DMS53 (cell line): ENCODE measurements around the gene SMS.
"Not testable (repeated sequence)": the region's sequence is repeated elsewhere in the genome, so short reads cannot be mapped to it uniquely, and the experiment has no call there.

Experiments used
- DNase-seq: peaks from one replicate; lab custom pipeline; 2025; lab: John Stamatoyannopoulos, UW

Gene SMS

DNA sequence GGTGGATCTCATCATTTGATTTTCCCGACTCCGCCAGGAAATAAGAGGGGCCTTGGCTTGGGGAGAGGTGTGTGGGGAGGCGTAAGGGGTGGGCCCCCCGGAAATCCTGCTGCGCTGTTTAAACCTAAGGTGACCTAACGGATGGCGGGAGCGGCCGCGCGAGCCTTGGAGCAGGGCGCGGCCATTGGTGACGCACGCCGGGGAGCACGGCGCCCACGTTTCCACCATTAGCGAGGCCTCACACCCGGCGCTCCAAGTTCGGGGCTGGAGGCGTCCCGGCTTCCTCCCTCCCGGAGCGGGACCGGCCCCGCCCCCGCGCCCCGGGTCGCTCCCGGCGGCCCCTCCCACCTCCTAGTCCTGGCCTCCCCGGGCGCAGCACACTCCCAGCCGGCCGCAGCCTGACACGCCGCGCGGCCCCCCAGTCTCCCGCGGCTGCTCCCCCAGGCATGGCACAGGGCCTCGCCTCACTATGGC, at the start of gene SMS:
SMS (plus strand) TSS at position 354 of the 474 bp plus-strand sequence; CDS start at position 470, 116 bp downstream.
- DNase-seq, result peak; percentile 91

DNA sequence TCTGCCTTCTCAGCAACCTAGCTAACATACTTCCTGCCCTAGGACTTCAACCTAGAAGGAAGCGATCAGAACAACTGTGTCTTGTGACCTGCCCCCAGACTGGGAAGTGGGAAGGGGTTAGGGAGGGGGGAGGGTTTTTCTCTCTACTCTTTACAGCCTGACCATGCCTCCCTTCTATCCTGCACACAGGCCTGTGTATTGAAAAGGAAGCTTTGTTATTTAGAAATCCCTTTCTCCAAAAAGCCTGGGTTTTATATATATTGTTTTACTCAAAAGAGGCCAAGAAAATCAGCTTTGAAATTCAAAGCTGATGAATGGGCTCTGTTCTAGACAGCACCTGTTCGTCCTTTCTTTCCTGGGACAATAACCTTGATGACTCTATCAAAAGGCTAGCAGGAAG, 35.2 kb upstream of the SMS start:
- peak; percentile 8 for DNase-seq

DNA sequence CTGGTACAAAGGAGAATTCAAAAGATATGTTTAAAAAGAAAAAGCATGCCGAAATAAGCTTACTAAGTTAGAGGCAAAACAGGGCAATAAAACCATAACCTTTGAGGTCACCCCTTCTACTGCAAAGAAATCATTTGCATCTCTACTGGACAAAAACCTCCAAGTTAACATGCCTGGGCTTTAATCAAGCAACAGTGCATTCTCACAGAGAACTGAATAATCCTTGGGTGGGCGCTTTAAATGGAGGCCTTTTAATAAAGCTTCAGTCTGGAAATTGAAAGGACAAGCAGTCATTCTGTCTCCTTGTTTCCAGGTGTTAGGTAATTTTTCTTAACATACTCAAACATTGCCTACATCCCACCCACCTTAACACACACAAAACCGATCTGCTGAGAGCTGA, 34.6 kb upstream of the SMS start:
- DNase-seq, result no peak

DNA sequence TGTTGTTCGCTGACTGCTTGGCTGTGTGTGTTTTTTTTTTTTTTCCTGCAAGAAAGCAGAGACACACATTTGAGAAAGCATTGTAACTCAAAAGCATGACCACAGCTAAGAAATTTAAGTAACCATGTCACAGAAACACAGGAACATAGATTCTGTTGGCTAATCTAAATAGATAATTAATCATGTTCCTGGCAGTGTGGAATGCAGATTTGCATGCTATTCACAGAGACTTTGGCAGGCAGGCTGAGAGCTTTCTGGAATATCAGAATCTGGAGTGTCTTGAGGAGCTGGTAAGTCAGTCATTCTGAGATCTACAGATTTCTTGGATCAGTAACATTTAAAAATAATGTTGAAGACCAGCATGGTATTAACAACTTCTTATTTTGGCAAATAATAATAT, 33.2 kb upstream of the SMS start:
- no peak for DNase-seq

DNA sequence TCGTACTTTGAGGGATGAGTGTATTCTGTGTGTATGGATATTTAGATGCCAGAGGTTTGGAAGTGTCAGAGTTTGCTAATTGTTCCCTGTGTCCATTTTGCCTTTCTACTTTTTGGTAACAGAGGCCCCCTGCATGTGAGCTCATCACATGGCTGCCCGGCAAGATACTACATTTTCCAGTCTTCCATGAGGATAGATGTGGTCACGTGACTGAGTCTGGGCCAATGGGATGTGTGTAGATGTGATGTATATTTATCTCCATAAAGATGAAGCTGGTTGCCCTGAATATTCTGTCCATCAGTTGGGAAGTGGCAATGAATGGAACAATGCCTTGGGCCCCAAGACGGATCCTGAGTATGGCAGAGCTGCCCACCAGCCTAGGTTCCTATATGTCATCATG, 29.0 kb upstream of the SMS start:
- no peak for DNase-seq

DNA sequence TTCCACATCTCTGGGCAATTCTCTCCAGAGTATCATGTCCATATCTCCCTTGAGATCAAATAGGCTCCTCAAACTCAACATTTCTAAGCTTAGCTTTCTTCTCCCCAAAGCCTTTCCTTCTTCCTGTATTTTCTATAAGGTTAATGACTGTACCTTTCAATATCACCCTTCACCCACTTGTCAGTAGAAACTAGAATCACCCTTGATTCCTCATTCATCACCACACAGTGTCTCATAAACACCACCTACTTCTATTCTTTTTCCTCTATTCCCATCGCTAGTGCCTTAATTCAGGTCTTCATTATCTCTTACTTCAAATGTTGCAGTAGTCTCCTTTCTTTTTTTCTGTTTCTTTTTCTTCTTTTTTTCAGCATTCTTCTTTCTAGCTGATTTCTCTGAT, 28.3 kb upstream of the SMS start:
- DNase-seq, result no peak

DNA sequence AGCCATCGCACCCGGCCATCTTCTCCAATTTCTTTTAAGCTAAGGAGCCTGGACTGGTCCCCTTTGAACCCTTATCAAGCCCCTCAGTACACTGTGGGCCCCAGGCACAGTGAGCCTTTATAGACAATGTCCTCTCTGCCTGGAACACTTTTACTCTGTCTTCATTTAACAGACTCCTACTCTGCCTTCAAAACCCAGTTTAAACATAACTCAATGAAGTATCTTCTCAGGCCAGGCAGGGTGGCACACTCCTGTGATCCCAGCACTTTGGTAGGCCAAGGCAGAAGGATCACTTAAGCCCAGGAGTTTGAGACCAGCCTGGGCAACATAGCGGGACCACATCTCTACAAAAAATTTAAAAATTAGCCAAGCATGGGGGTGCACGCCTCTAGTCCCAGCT, 27.5 kb upstream of the SMS start:
- DNase-seq, result no peak

DNA sequence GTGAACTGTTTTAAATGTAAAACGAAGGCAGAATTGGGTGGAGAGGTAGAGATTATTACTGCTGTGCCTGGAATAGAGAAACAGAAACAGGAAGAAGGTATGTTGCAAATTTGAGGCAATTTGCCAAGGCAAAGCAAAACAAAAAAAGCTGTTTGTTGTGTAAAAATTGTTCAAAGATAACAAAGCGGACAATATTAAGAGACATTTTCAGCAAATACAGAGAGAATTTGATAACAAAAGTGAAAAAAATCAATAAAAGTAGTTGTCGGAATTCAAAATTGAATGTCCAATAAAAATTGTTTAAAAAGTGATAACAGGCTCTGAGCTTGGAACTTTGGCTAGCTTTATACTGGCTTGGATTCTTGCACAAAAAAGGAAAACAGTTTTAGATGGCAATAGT, 14.4 kb upstream of the SMS start:
- no peak for DNase-seq

DNA sequence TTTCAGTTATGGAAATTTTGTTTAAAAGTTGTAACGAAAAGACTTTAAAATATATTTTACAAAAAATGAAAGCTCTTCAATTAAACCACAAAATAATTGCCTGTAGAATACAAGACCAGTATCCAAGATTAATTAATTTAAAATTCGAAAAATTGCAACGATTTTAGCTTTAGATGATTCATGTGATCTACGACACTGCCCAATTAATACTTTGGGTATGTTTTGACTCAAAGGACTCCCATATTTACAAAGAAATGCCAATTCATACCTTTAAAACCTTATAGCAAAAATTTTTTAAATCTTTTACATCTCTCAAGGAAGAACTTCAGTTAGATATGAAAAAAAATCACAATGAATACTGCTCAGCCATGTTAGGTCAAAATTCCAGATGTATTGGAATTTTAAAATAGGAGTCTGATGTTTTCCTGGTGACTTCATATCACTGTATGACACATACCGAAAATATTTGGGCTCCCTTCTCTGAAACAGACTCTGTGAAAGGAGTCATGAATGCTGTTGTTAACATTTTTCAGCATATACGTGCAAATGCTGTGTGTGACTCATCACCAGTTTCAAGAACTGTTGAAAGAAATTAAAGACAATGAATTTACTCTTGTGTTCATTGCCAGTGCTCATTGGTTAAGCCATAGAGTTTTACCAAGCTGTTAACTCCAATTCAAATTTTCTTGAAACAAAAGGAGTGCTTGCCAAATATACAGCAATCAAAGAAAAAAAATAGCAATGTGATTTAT, 13.8 kb upstream of the SMS start:
- peak; percentile 69 for DNase-seq

DNA sequence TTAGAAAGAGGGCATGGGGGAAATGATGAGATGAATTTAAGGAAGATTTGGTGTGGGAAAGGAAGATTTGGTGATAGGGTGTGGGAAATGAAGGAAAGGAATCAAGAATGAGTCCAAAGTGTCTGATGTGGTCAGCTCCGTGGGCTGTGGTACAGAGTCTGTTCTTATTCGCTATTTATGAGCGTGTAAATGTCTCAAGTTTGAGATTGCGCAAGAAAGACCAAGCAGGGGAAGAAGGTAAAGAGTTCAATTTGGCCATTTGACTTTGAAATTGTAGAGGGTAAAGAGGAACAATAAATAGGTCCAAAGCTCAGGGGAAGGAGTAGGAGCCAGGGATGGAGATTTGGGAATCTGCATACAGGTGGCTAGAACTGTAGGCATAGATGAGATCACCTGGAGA, 11.3 kb upstream of the SMS start:
- DNase-seq, result no peak

DNA sequence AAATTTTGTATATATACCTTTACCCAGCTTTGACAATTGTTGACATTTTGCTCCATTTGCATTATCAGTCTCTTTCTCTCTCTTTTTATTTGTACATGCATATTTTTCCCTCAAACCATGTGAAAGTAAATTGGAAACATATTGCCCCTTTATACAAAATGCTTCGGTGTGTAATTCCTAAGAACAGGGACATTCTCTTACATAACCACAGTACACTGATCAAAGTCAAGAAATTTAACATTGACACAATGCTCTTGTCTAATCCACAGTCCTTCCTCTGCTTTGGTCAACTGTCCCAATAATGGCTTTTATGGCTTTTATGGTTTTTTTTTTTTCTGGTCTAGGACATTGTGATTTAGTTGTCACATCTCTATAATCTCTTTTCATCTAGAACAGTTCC, 9.5 kb upstream of the SMS start:
- DNase-seq, result no peak

DNA sequence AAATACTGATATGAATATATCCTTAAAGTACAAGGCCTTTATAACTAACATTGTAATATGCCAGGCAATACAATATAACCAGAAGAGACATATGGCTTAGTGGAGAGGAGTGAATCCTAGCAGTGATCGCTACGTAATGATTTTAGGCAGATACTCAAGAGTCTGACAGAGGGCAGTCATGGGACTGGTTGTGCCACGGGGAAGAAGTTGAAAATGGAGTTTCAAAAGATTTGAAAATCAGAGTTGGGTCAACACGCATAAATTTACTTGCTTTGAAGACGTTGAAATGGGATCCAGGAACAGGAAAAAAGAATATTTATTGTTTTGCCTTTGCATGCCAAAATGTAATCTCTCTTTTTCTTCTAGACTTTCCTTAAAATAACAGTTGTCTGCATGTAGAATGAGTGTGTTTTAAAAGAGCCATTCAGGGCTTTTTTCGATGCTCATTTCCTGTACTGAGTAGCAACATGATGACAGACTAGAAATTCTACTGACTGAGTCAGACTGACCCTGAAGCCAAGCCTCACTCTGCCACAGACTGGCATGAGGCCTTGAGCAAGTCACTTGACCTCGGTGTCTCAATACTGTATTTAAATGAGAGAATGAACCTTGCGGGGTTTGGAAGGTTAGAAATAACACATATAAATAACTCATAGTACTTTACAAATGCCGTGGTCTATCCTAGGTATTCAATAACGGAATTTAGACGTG, 8.1 kb upstream of the SMS start:
- peak; percentile 33 for DNase-seq

DNA sequence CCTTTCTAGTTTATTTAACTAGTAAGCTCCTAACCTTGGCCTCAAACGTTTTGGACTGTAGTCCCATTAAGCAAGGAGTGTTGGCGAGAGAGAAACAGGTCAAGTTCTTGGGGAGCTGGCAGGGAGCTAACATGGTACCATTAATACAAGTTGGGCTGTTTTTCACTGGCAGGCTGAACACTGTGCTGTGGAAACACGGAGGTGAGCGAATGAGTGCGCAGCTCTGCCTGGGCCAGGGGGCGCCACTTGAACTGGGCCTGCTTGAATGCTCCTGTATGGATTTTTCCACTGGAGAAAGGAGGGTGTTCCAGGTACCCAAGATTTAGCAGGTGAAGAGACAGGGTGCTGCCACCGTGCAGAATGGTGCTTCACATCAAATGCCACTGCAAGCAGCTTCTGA, 7.4 kb upstream of the SMS start:
- DNase-seq, result no peak

DNA sequence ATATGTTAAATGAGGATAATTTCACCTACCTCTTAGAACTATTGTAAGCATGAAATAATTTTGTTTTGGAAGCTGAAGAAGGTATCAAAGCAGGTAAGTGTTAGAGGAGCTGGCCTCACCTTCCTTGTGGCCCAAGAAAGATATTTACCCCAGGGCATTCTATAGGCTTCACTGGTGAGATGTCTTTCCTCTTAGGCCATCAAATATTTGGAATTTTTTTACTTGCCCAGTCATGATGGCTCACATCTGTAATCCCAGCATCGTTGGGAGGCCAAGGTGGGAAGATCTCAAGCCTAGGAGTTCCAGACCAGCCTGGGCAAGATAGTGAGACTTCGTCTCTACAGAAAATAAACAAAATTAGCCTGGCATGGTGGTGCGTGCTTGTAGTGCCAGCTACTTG, 6.1 kb upstream of the SMS start:
- no peak for DNase-seq

DNA sequence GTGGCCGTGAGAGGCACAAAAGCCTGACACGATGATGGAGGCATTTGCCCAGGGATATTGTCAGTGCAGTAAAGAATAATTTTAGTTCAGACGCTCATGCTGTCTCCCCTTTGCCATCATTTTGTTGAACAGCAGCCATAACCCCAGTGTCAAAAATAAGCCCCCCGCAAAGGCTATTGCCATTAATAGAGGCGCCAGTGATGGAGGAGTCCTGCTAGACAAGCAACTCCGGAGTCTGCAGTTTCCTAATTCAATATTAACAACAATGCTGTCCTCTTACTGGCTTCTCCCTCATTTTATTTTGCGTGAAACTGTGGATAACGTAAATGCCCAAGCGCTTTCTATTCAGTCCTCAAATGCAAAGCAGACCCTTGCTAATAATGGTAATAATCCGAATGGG, 603 bp upstream of the SMS start:
- DNase-seq, result no peak

DNA sequence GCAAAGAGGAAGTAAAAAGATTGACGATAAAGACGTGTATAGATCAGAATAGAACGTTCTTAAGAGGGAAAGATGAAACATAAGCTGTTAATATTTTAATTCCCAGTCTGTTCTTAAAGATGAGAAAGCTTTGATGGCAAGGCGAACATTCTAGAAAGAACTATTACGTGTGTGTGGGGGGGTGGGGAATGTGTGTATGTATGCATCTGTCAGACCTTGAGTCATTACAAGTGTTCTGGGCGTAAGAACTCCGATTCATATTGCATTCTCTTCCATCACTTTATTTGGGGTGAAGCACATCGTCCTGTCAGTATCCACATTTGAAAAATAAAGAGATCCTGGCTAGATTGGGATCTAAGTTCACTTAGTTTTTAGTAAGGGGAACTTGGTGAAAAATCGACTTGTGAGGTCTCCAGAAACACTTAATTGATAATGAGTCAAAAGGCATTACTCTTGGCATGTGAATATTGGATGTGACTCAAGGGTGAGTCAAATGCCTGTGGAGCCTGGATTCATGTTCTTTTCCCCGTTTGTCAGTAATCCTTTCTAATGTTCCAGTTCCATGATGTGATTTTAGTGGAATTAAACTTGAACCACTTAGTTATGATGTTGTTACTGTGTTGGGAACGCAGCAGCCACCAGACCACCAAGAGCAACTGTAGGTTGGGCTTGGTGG, 3.1 kb downstream of the SMS start:
- no peak for DNase-seq

DNA sequence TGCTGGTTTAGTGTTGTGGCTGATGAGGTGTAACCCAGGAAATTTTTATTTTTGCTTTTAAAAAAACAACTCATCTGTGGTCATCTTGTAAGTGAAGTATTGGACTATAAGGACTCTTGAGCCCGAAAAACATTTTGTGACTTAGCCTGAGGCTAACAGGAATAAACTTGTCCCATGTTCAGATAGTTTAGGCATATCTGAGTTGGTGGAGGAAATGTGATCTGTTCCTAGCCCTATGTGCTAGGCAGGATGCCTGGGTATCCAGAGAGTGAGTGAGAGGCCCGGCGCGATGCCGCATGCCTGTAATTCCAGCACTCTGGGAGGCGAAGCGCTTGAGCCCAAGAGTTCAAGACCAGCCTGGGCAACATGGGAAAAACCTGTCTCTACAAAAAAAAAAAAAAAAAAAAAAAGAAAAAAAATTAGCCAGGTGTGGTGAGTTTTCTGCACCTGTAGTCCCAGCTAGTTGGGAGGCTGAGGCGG, 3.7 kb downstream of the SMS start:
- DNase-seq, result no peak

DNA sequence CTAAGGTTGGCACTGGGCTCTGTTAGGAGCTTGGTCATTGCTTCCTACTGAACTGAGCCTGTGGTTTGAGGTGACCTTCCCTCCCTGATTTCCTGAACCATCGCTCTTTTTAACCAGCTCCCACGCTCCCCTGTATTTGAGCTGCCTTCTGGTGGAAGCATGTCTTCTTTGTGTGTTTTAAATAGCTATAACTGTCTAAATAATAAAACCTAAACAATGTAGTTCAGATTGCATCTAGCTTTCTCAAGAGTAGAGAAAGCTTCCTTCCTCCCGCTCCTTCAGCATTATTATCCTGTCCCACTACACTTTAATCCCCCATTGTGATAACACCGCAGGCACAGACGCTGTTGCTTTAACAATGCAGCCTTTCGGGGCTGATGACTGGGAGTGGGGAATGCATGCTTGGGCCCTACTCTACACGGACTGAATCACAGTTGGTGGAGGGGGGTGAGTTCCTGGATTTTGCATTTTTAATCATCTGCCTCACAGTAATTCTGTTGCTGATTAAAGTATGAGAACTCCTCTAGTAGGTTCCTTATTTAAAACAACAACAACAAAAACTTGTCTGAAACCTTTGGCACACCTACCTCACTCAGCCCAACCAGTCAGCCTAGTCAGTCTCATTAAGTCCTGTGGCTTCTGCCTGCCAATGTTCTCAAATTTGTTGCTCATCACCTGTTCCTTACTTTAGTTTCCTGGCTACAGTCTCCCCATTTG, 6.6 kb downstream of the SMS start:
- no peak for DNase-seq

DNA sequence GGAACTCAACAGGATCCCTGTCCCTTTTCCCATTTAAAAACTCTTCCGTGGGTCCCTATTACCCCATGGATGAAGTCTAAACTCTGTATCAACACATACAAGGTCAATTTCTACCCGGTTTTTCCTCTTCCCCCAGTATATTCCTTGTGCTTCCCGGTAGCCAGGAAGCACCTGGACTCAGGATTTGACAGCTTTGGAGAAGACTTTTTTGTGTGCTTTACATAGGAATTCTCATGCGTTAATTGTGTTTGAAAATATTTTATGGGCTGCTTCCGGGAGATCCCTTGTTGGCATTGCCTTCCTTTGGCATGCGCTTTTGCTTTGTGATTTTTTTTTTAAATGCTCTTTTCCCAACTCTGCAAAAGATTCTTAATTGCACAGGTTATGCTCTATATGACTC, 7.2 kb downstream of the SMS start:
- DNase-seq, result no peak

DNA sequence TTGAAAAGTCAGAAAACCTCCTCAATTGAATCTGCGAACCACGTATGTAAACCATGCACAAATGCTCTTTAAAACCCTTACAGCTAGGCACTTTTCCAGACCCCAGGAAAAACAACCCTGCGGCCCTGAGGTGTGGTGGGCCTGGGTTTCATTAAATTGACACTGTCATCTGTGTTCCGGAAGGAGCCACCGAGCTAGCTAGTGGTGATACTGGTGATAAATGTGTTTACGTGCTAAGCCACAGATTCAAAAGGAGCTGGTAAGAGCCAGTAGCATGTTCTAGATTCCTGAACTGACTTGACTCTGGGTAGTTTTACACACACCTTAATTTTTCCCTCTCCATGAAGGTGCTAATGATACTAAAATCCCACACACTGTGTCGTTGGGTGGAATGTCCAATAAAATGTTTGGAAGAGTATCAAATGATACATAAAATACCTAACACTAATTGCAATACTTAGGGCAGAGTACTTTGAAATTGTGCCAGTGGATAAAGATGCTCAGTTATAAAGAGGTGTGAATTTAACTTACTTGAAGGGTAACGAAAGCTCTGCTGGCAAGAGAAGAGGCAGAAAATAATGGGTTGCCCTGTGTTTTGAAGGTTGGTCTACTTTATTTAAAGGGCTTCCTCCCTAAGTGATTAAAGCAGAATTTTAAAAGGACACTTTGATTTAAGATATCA, 8.5 kb downstream of the SMS start:
- no peak for DNase-seq

DNA sequence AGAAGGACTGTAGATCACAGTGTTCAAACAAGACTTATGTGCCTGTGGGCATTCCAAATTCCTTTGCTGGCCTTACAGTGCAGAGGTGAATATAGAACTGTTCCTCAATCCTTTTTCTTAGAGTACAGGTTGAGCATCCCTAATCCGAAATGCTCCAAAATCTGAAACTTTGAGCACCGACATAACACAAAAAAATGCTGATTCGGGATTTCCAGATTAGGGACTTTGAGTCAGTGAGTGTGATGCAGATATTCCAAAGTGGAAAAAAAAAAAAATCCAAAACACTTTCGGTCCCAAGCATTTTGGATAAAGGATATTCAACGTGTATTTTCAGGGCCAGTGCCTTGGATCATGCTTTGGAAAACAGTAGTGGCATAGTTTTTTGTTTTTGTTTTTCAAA, 9.2 kb downstream of the SMS start:
- DNase-seq, result no peak

DNA sequence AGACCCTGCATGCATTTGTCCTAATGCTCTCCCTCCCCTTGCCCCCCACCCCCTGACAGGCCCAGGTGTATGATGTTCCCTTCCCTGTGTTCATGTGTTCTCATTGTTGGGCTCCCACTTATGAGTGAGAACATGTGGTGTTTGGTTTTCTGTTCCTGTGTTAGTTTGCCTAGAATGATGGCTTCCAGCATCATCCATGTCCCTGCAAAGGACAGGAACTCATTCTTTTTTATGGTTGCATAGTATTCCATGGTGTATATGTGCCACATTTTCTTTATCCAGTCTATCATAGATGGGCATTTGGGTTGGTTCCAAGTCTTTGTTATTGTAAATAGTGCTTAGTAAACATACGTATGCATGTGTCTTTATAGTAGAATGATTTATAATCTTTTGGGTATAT, 10.0 kb downstream of the SMS start:
- DNase-seq, result not testable (repeated sequence)
